Measurements from ENCODE around the gene NOS2. TPM values are rescaled to one million over a fixed set of nuclear protein-coding genes. Genes with fewer than 3 reads are reported as not detected.
A peak's percentile ranks its signal among the peaks of the same experiment; 100 is the strongest.
"Not testable (repeated sequence)": the region's sequence is repeated elsewhere in the genome, so short reads cannot be mapped to it uniquely, and the experiment has no call there.

NOS2 gene
- total RNA-seq, 6 donors from 2014 or later, result 0.29 to 1.7 (median 0.78) TPM; not detected in 1

GRCh38 chr17:27751166-27751565 is 49.2 kb downstream of the NOS2 start:
- TF ChIP-seq CTCF (IDR thresholded peaks at IDR 0.05) (no peak), POLR2A (IDR thresholded peaks at IDR 0.05) (no peak), EP300 (IDR thresholded peaks at IDR 0.05) (no peak), POLR2AphosphoS5 (IDR thresholded peaks at IDR 0.05) (no peak)
- Histone ChIP-seq H3K36me3 (no peaks in the 10 kb centered on the region), H3K4me1 (peaks cover 0 to 5% (median 0%) of the 10 kb centered on the region in 4 donors), H3K9me3 (no peaks in the 10 kb centered on the region), H3K27ac (no peak overlapping the region), H3K27me3 (no peaks in the 10 kb centered on the region), H3K4me3 (no peak overlapping the region)
- ATAC-seq (ENCODE audit: low FRiP score in 2 of 2) (no peak), DNase-seq (no peak)
- 71 to 82% methylated on average over 6 to 8 of the region's 8 CpGs for WGBS, 2 donors

GRCh38 chr17:27749562-27750150 is 50.7 kb downstream of the NOS2 start:
- not testable (repeated sequence) for H3K27ac ChIP-seq; DNase-seq; H3K27me3 ChIP-seq; H3K4me3 ChIP-seq; ATAC-seq (ENCODE audit: low FRiP score in 2 of 2); H3K36me3 ChIP-seq; H3K4me1 ChIP-seq; H3K9me3 ChIP-seq
- WGBS, 2 donors, result 91 to 95% methylated on average over 9 to 15 of the region's 15 CpGs

- ATAC-seq (ENCODE audit: low FRiP score in 2 of 2) (no peak), DNase-seq (no peak)
- TF ChIP-seq EP300 (IDR thresholded peaks at IDR 0.05), result no peak
- no peak for TF ChIP-seq POLR2AphosphoS5 (IDR thresholded peaks at IDR 0.05)
- no peak for TF ChIP-seq CTCF (IDR thresholded peaks at IDR 0.05)
- Histone ChIP-seq H3K4me3 (no peak overlapping the region), H3K27me3 (no peaks in the 10 kb centered on the region), H3K27ac (no peak overlapping the region), H3K36me3 (no peaks in the 10 kb centered on the region), H3K4me1 (peaks cover 0 to 5% (median 0%) of the 10 kb centered on the region in 4 donors), H3K9me3 (no peaks in the 10 kb centered on the region)
- 62 to 73% methylated on average over 5 of the region's 5 CpGs for WGBS, 2 donors
Measured at GRCh38 chr17:27748360-27748825, 51.9 kb downstream of the NOS2 start.

GRCh38 chr17:27747462-27748359 is 52.6 kb downstream of the NOS2 start:
- Histone ChIP-seq H3K27ac (no peak overlapping the region), H3K27me3 (no peaks in the 10 kb centered on the region), H3K4me3 (no peak overlapping the region), H3K4me1 (peaks cover 0 to 5% (median 0%) of the 10 kb centered on the region in 4 donors), H3K9me3 (no peaks in the 10 kb centered on the region), H3K36me3 (no peaks in the 10 kb centered on the region)
- no peak for ATAC-seq (ENCODE audit: low FRiP score in 2 of 2)
- no peak for DNase-seq
- WGBS, 2 donors, result 80 to 85% methylated on average over 13 of the region's 13 CpGs
- no peak for TF ChIP-seq EP300 (IDR thresholded peaks at IDR 0.05)
- TF ChIP-seq CTCF (IDR thresholded peaks at IDR 0.05), result peak in 2 of 6 experiments; percentile 17 to 24

GRCh38 chr17:27746881-27747280 is 53.4 kb downstream of the NOS2 start:
- Histone ChIP-seq H3K27ac (no peak overlapping the region), H3K4me1 (peaks cover 0 to 5% (median 0%) of the 10 kb centered on the region in 4 donors), H3K27me3 (no peaks in the 10 kb centered on the region), H3K36me3 (no peaks in the 10 kb centered on the region), H3K9me3 (no peaks in the 10 kb centered on the region), H3K4me3 (no peak overlapping the region)
- no peak for DNase-seq
- TF ChIP-seq POLR2AphosphoS5 (IDR thresholded peaks at IDR 0.05) (no peak), POLR2A (IDR thresholded peaks at IDR 0.05) (no peak), EP300 (IDR thresholded peaks at IDR 0.05) (no peak), CTCF (IDR thresholded peaks at IDR 0.05) (no peak)
- WGBS, 2 donors, result 88 to 89% methylated on average over 5 of the region's 5 CpGs
- ATAC-seq (ENCODE audit: low FRiP score in 2 of 2), result no peak

GRCh38 chr17:27746320-27746719 is 54.0 kb downstream of the NOS2 start:
- H3K9me3 ChIP-seq, H3K27ac ChIP-seq, DNase-seq, H3K27me3 ChIP-seq, H3K4me1 ChIP-seq, H3K36me3 ChIP-seq, H3K4me3 ChIP-seq: not testable (repeated sequence)
- ATAC-seq (ENCODE audit: low FRiP score in 2 of 2), result peak; percentile 4 to 44
- WGBS, 2 donors, result 50 to 54% methylated on average over 1 of the region's 5 CpGs

- H3K27me3 ChIP-seq; H3K9me3 ChIP-seq; H3K36me3 ChIP-seq; H3K4me3 ChIP-seq; H3K27ac ChIP-seq; ATAC-seq (ENCODE audit: low FRiP score in 2 of 2); DNase-seq; H3K4me1 ChIP-seq: not testable (repeated sequence)
- WGBS, 2 donors, result 85 to 90% methylated on average over 11 to 13 of the region's 13 CpGs
Measured at GRCh38 chr17:27745207-27745830, 55.0 kb downstream of the NOS2 start.

Measured in upper lobe of left lung (tissue), 6 donors.